ENCODE measurements around the gene ATP5F1E. TPM values are rescaled to one million over a fixed set of nuclear protein-coding genes. Genes with fewer than 3 reads are reported as not detected.

ATP5F1E gene
- total and polyA plus RNA-seq, 2 of the 4 experiments (the other 2 are of a cell fraction): 3.8 to 34.5 TPM

- Histone ChIP-seq H3K9ac (ENCODE audit: low read depth, low read length) (peak overlapping the region; percentile 87), H3K27me3 (ENCODE audit: control insufficient read depth, insufficient read depth, low read length) (no peaks in the 10 kb centered on the region), H2AK5ac (ENCODE audit: low read depth, low read length) (no peak overlapping the region), H2AFZ (replicated peaks; ENCODE audit: low read length, poor library complexity) (peak overlapping the region; percentile 89), H4K20me1 (ENCODE audit: insufficient read depth, low read length) (peaks cover 26% of the 10 kb centered on the region), H2BK120ac (ENCODE audit: low read depth, low read length) (peak overlapping the region; percentile 28), H3K27ac (ENCODE audit: insufficient read depth, low read length) (peak overlapping the region; percentile 58), H2BK5ac (ENCODE audit: low read depth, low read length, poor library complexity, severe bottlenecking) (no peak overlapping the region), H4K5ac (ENCODE audit: low read depth, low read length) (no peak overlapping the region), H2AK9ac (replicated peaks; ENCODE audit: low read depth, low read length, poor library complexity) (peak overlapping the region; percentile 84), H3K14ac (replicated peaks; ENCODE audit: low read depth, low read length) (peak overlapping the region; percentile 73; the same call in 1 of the 2 replicates), H4K8ac (ENCODE audit: low read depth in 2 of 2, low read length in 2 of 2) (peak overlapping the region; percentile 29 to 67; a peak in 3 of 4 replicates), H3K79me1 (ENCODE audit: low read depth in 1 of 2, low read length in 2 of 2) (peaks cover 24 to 47% of the 10 kb centered on the region in 2 experiments), H3K4ac (ENCODE audit: low read depth, low read length) (peak overlapping the region; percentile 69; the same call in 1 of the 2 replicates), H3K9me1 (ENCODE audit: insufficient read depth, low read length) (peaks cover 7% of the 10 kb centered on the region), H3K56ac (ENCODE audit: extremely low read depth, insufficient read depth, low read length) (peak overlapping the region; percentile 81), H4K91ac (ENCODE audit: insufficient read depth, low read depth, low read length) (peak overlapping the region; percentile 53; the same call in 1 of the 2 replicates), H3K4me1 (ENCODE audit: control insufficient read depth, insufficient read depth, low read length) (peaks cover 6% of the 10 kb centered on the region), H3K9me3 (ENCODE audit: control insufficient read depth, insufficient read depth, low read length) (no peaks in the 10 kb centered on the region), H3K36me3 (ENCODE audit: control insufficient read depth, insufficient read depth, low read length) (peaks cover 20% of the 10 kb centered on the region), H3K4me2 (ENCODE audit: low read depth, low read length) (peak overlapping the region; percentile 87), H2BK20ac (ENCODE audit: low read depth, low read length) (no peak overlapping the region), H2BK15ac (ENCODE audit: low read depth, low read length) (no peak overlapping the region), H3K23ac (ENCODE audit: low read depth, low read length) (peak overlapping the region; percentile 79), H3K18ac (ENCODE audit: low read depth, low read length) (no peak overlapping the region), H3K4me3 (ENCODE audit: insufficient read depth, low read depth, low read length) (peak overlapping the region; percentile 86)
- ATAC-seq (ENCODE audit: low read depth) (peak; percentile 32), DNase-seq (peak; percentile 27)
- BruUV-seq (replicated peaks): no TSS peak
- TF ChIP-seq, protein P1, sequence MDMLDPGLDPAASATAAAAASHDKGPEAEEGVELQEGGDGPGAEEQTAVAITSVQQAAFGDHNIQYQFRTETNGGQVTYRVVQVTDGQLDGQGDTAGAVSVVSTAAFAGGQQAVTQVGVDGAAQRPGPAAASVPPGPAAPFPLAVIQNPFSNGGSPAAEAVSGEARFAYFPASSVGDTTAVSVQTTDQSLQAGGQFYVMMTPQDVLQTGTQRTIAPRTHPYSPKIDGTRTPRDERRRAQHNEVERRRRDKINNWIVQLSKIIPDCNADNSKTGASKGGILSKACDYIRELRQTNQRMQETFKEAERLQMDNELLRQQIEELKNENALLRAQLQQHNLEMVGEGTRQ (IDR thresholded peaks at IDR 0.05; ENCODE audit: low read depth, low read length): no peak
- 0 out of 2 replicates have a peak, but pooled peaks have one; percentile 74 for TF ChIP-seq MXI1 (IDR thresholded peaks at IDR 0.05; ENCODE audit: borderline replicate concordance, low read depth, low read length)
- CTCF ChIA-PET: interaction anchor here (0.9 kb wide), 1 partner anchor 46 kb away, joined by 3 read pairs; no protein-coding TSS in a partner anchor
- in situ Hi-C loops (cut with MboI; ENCODE audit: low sequenced_read_pairs) (loop anchor here (25.0 kb wide), 3 partner anchors 795 to 1645 kb away; partner anchors contain the start of genes ANKRD60 and RBM38), dilution Hi-C loops (cut with HindIII; ENCODE audit: low sequenced_read_pairs, unreplicated experiment) (no loop called here), intact Hi-C loops (cut with micrococcal nuclease) (loop anchor here (5.0 kb wide), 2 partner anchors 140 to 160 kb away; no protein-coding TSS in a partner anchor)
- WGBS, 2 experiments (ENCODE audit: extremely low coverage in 2 of 2, insufficient read length in 1 of 2): 2% methylated on average over 5 of the region's 13 CpGs; no CpG with 5 or more reads in 1 of the 2 experiments
- POLR2A ChIA-PET (ENCODE audit: unreplicated experiment): interaction anchor here (1.3 kb wide), 1 partner anchor 10 kb away, joined by 5 read pairs; no protein-coding TSS in a partner anchor
These were observed 551 bp upstream of the ATP5F1E start for GRCh38 chr20:59032713-59033059.
